H1 (cell line): ENCODE results near the gene LMOD2. TPM values are rescaled to one million over a fixed set of nuclear protein-coding genes. Genes with fewer than 3 reads are reported as not detected.

Source experiments
- CTCF ChIA-PET: fragments of 300-600 bp; sonication (Branson Sonifier 250); formaldehyde crosslinking; loops from one replicate; lab custom pipeline; 2021; ENCODE audit not compliant: partially characterized antibody; lab: Charles Lee
- POLR2A ChIA-PET: fragments of 300-600 bp; sonication (Branson Sonifier 250); formaldehyde crosslinking; loops from one replicate; lab custom pipeline; 2021; ENCODE audit warnings: inconsistent platforms; ENCODE audit not compliant: partially characterized antibody; lab: Charles Lee
- DNase-seq, 2 experiments: peaks; one replicate each; pipeline versions ENCODE4 v3.0.0 to v3.0.0-alpha.2; 2010 to 2022; ENCODE audit warnings: low spot score in 2 of 2, low read depth in 1 of 2, mixed read lengths in 1 of 2
- FAIRE-seq: peaks from 2 replicates; lab custom pipeline; 2011; peaks lifted over from hg19 to GRCh38; lab: Jason Lieb, UNC
- H2AFZ ChIP-seq: 2 replicates; pipeline ENCODE4 v1.8.1; 2012; ENCODE audit warnings: low read length, inconsistent platforms
- H2AK5ac ChIP-seq: 2 replicates; pipeline ENCODE4 v1.6.1; 2013; ENCODE audit warnings: low read depth, low read length
- H2BK120ac ChIP-seq: replicated peaks from 2 replicates; pipeline ENCODE3; 2013; ENCODE audit warnings: low read depth, low read length, inconsistent platforms
- H2BK12ac ChIP-seq: 2 replicates; pipeline ENCODE4 v1.6.1; 2013; ENCODE audit warnings: low read depth, low read length
- H2BK15ac ChIP-seq: 2 replicates; pipeline ENCODE4 v1.6.1; 2013; ENCODE audit warnings: low read length
- H2BK20ac ChIP-seq: 2 replicates; pipeline ENCODE4 v1.6.1; 2013; ENCODE audit warnings: low read length
- H2BK5ac ChIP-seq: 2 replicates; pipeline ENCODE4 v1.6.1; 2013; ENCODE audit warnings: low read depth, low read length
- H3K14ac ChIP-seq: 2 replicates; pipeline ENCODE4 v1.6.1; 2013; ENCODE audit warnings: inconsistent platforms; ENCODE audit not compliant: insufficient read length
- H3K18ac ChIP-seq: 2 replicates; pipeline ENCODE4 v1.6.1; 2013; ENCODE audit warnings: low read length; ENCODE audit errors: extremely low read depth
- H3K23ac ChIP-seq: 2 replicates; pipeline ENCODE4 v1.6.1; 2013; ENCODE audit warnings: inconsistent platforms; ENCODE audit not compliant: insufficient read length
- H3K23me2 ChIP-seq: 2 replicates; pipeline ENCODE4 v1.6.1; 2013; ENCODE audit warnings: low read depth, low read length
- H3K27ac ChIP-seq: 2 replicates; pipeline ENCODE4 v1.6.1; 2011; ENCODE audit warnings: low read depth, low read length, inconsistent platforms
- H3K27me3 ChIP-seq, 4 experiments: replicated peaks in 1 of 4; 1 replicate in 1 of 4; 2 replicates in 3 of 4; pipeline versions ENCODE4 v1.6.1 to v1.8.1; 2011 to 2013; ENCODE audit warnings: low read length in 3 of 4, mild to moderate bottlenecking in 3 of 4, inconsistent platforms in 2 of 4, mixed read lengths in 2 of 4, moderate library complexity in 1 of 4; ENCODE audit not compliant: control insufficient read depth in 3 of 4, insufficient read depth in 3 of 4; ENCODE audit errors: extremely low read depth in 1 of 4
- H3K36me3 ChIP-seq, 4 experiments: 2 replicates each; pipeline versions ENCODE4 v1.6.1 to v1.8.1; 2011 to 2013; ENCODE audit warnings: mild to moderate bottlenecking in 4 of 4, low read length in 3 of 4, moderate library complexity in 2 of 4, control low read depth in 1 of 4, inconsistent platforms in 1 of 4; ENCODE audit not compliant: insufficient read depth in 4 of 4, control insufficient read depth in 2 of 4
- H3K4ac ChIP-seq: replicated peaks from 2 replicates; pipeline ENCODE3; 2013; ENCODE audit warnings: low read length, low read depth, mixed read lengths, inconsistent platforms; ENCODE audit not compliant: insufficient read length
- H3K4me1 ChIP-seq, 4 experiments: replicated peaks in 1 of 4; 1 replicate in 1 of 4; 2 replicates in 3 of 4; pipeline versions ENCODE4 v1.6.1 to v1.8.1; 2011 to 2013; ENCODE audit warnings: low read length in 3 of 4, inconsistent platforms in 2 of 4, mixed read lengths in 1 of 4; ENCODE audit not compliant: insufficient read depth in 4 of 4, control insufficient read depth in 3 of 4
- H3K4me2 ChIP-seq, 2 experiments: 2 replicates each; pipeline versions ENCODE4 v1.6.1 to v1.8.1; 2011 to 2013; ENCODE audit warnings: low read depth in 2 of 2, low read length in 2 of 2, control low read depth in 1 of 2, inconsistent platforms in 1 of 2, mild to moderate bottlenecking in 1 of 2; ENCODE audit not compliant: insufficient read depth in 1 of 2
- H3K4me3 ChIP-seq, 4 experiments: fragments of 200-600, 300-600 bp in 1 of 4; sonication (generic), shearing (Covaris generic), sonication (Bioruptor Twin) in 1 of 4; 2 replicates each; pipeline versions ENCODE4 v1.5.1 to v1.8.1; 2011 to 2016; ENCODE audit warnings: low read length in 4 of 4, low read depth in 3 of 4, control low read depth in 2 of 4, inconsistent platforms in 2 of 4, mild to moderate bottlenecking in 2 of 4, mixed read lengths in 1 of 4, moderate library complexity in 1 of 4; ENCODE audit not compliant: insufficient read depth in 2 of 4; ENCODE audit errors: extremely low read depth in 1 of 4
- H3K56ac ChIP-seq: replicated peaks from 2 replicates; pipeline ENCODE3; 2013; ENCODE audit warnings: low read depth, mild to moderate bottlenecking, mixed read lengths, low read length, inconsistent platforms; ENCODE audit not compliant: insufficient read length
- H3K79me1 ChIP-seq: 2 replicates; pipeline ENCODE4 v1.6.1; 2013; ENCODE audit warnings: low read depth, low read length, control low read depth
- H3K79me2 ChIP-seq, 2 experiments: 2 replicates each; pipeline versions ENCODE4 v1.6.1 to v1.8.1; 2012 to 2013; ENCODE audit warnings: low read length in 2 of 2, mild to moderate bottlenecking in 2 of 2, inconsistent platforms in 1 of 2; ENCODE audit not compliant: insufficient read depth in 2 of 2, control insufficient read depth in 1 of 2
- H3K9ac ChIP-seq, 4 experiments: replicated peaks in 1 of 4; 1 replicate in 1 of 4; 2 replicates in 3 of 4; pipeline versions ENCODE4 v1.6.1 to v1.8.1; 2011 to 2013; ENCODE audit warnings: low read depth in 3 of 4, low read length in 3 of 4, control low read depth in 2 of 4, mild to moderate bottlenecking in 2 of 4, moderate library complexity in 2 of 4, inconsistent platforms in 1 of 4; ENCODE audit errors: extremely low read depth in 1 of 4
- H3K9me3 ChIP-seq, 2 experiments: 2 replicates each; pipeline versions ENCODE4 v1.6.1 to v1.8.1; 2012 to 2013; ENCODE audit warnings: mild to moderate bottlenecking in 2 of 2, moderate library complexity in 2 of 2, control low read depth in 1 of 2, inconsistent platforms in 1 of 2, low read depth in 1 of 2, low read length in 1 of 2, mixed read lengths in 1 of 2; ENCODE audit not compliant: insufficient read depth in 2 of 2
- H4K20me1 ChIP-seq, 2 experiments: replicated peaks in 1 of 2; 2 replicates each; pipeline versions ENCODE3 to v1.8.1; 2011 to 2013; ENCODE audit warnings: inconsistent platforms in 2 of 2, low read length in 2 of 2, mild to moderate bottlenecking in 1 of 2; ENCODE audit not compliant: insufficient read depth in 2 of 2, control insufficient read depth in 1 of 2
- H4K5ac ChIP-seq: 2 replicates; pipeline ENCODE4 v1.6.1; 2013; ENCODE audit warnings: low read length, low read depth, mixed read lengths, inconsistent platforms; ENCODE audit not compliant: insufficient read length
- H4K8ac ChIP-seq: 2 replicates; pipeline ENCODE4 v1.8.0; 2013; ENCODE audit warnings: mild to moderate bottlenecking, moderate library complexity, low read length, inconsistent platforms; ENCODE audit not compliant: insufficient read depth; ENCODE audit errors: extremely low read depth
- H4K91ac ChIP-seq: replicated peaks from 2 replicates; pipeline ENCODE3; 2013; ENCODE audit warnings: low read length, mixed read lengths, inconsistent platforms; ENCODE audit not compliant: insufficient read length
- WGBS, 2 experiments: shearing (Covaris generic) in 1 of 2; methylation state at CpG; one replicate each; pipeline versions ENCODE4 v1.1.6 to v1.1.7; 2013 to 2015; ENCODE audit warnings: low lambda C conversion rate in 2 of 2, mixed read lengths in 2 of 2, inconsistent platforms in 1 of 2, low coverage in 1 of 2, missing lambda C conversion rate in 1 of 2; ENCODE audit not compliant: insufficient replicate concordance in 2 of 2, insufficient coverage in 1 of 2, insufficient read length in 1 of 2; ENCODE audit errors: extremely low coverage in 1 of 2, missing lambda C conversion rate in 1 of 2; 5-methylcytosine and 5-hydroxymethylcytosine counted together
- polyA plus RNA-seq, 7 experiments: library from polyadenylated mRNA; depleted of rRNA in 3 of 7; stranded (reverse) in 5 of 7; unstranded in 2 of 7; fragments of >200 nt in 5 of 7; fragments of 200-250 nt in 2 of 7; gene quantifications; 1 replicate in 5 of 7; 2 replicates in 1 of 7; 4 replicates in 1 of 7; pipeline versions ENCODE4 v1.2.1 to v1.2.3, GENCODE V29; 2011 to 2013; ENCODE audit warnings: missing spikeins in 2 of 7, mixed read lengths in 2 of 7
- total RNA-seq: library from RNA; stranded (reverse); fragmentation: NEBNext Ultra II Directional; extraction: Animal tissue kit (Norgen Biotek cat#: 25700); gene quantifications from 2 replicates; pipeline ENCODE4 v1.2.1, GENCODE V29; 2021
- TF ChIP-seq, protein P1 (sequence below), 3 experiments: IDR thresholded peaks; 1 replicate in 2 of 3; 2 replicates in 1 of 3; pipeline versions ENCODE4 v1.5.1 to v1.6.1; 2011; ENCODE audit warnings: low read length in 3 of 3, mild to moderate bottlenecking in 3 of 3, inconsistent platforms in 2 of 3, low read depth in 1 of 3, moderate library complexity in 1 of 3; ENCODE audit not compliant: insufficient read depth in 1 of 3; ENCODE audit errors: control extremely low read depth in 1 of 3

The LMOD2 gene
- total and polyA plus RNA-seq, 2 of the 8 experiments (the other 6 are each of a cell fraction or from before 2014, with no cell fraction given), result 0.03 to 0.22 TPM

DNA sequence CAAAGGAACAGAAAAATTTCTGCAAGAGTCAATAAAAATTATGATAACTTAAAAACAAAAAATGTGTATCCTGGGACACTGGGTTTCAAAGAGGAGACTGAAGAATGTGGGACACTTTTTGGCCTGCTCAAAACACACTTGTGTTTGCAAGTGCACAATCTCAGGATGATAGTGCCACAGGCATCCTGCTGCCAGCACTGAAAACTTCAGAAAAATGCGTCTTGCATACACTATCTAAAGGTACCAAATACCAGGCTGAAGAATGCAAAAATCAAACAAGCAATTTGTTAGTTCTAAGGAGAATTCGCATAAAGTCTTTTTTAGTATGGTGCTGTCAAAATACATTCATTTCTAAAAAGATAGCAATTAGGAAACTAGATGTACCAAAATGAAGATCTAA, 55.0 kb downstream of the LMOD2 start:
- CTCF ChIA-PET, result no interaction called here
- FAIRE-seq, result no peak
- no peak overlapping the region for H2BK120ac ChIP-seq
- peaks cover 0 to 61% of the 10 kb centered on the region in 2 experiments; a peak in 3 of 4 replicates for H3K79me2 ChIP-seq
- TF ChIP-seq, protein P1, sequence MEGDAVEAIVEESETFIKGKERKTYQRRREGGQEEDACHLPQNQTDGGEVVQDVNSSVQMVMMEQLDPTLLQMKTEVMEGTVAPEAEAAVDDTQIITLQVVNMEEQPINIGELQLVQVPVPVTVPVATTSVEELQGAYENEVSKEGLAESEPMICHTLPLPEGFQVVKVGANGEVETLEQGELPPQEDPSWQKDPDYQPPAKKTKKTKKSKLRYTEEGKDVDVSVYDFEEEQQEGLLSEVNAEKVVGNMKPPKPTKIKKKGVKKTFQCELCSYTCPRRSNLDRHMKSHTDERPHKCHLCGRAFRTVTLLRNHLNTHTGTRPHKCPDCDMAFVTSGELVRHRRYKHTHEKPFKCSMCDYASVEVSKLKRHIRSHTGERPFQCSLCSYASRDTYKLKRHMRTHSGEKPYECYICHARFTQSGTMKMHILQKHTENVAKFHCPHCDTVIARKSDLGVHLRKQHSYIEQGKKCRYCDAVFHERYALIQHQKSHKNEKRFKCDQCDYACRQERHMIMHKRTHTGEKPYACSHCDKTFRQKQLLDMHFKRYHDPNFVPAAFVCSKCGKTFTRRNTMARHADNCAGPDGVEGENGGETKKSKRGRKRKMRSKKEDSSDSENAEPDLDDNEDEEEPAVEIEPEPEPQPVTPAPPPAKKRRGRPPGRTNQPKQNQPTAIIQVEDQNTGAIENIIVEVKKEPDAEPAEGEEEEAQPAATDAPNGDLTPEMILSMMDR (IDR thresholded peaks at IDR 0.05; ENCODE audit: control extremely low read depth in 1 of 3, insufficient read depth in 1 of 3, low read depth in 1 of 3, low read length in 3 of 3), result no peak
- TF ChIP-seq, all 59 proteins: peak for 0
- WGBS, 2 experiments, result 80% methylated on average over 2 of the region's 2 CpGs; no CpG with 5 or more reads in 1 of the 2 experiments
- Histone ChIP-seq H3K9me3 (no peaks in the 10 kb centered on the region), H2BK20ac (no peak overlapping the region), H3K56ac (no peak overlapping the region), H2AFZ (no peak overlapping the region), H3K4ac (no peak overlapping the region), H3K79me1 (0 out of 2 replicates have a peak, but pooled peaks cover 2% of the 10 kb centered on the region), H3K18ac (no peak overlapping the region), H3K27ac (no peak overlapping the region), H2BK12ac (no peak overlapping the region), H3K9ac (no peak overlapping the region), H3K23me2 (no peaks in the 10 kb centered on the region), H2BK5ac (no peak overlapping the region), H4K91ac (no peak overlapping the region), H2AK5ac (no peak overlapping the region), H3K36me3 (peaks cover 2 to 42% (median 9%) of the 10 kb centered on the region in 4 experiments; a peak in 6 of 8 replicates), H3K14ac (no peak overlapping the region), H3K4me1 (no peaks in the 10 kb centered on the region; a peak in 1 of 7 replicates), H3K23ac (no peak overlapping the region), H2BK15ac (no peak overlapping the region), H4K20me1 (peaks cover 2 to 8% of the 10 kb centered on the region in 2 experiments), H3K27me3 (no peaks in the 10 kb centered on the region), H3K4me3 (no peak overlapping the region), H4K8ac (no peak overlapping the region), H4K5ac (no peak overlapping the region), H3K4me2 (no peak overlapping the region)
- no peak for DNase-seq
- POLR2A ChIA-PET, result no interaction called here
